ENCODE results near the gene MICALL1. TPM values are rescaled to one million over a fixed set of nuclear protein-coding genes. Genes with fewer than 3 reads are reported as not detected.
A peak's percentile ranks its signal among the peaks of the same experiment; 100 is the strongest.

MICALL1 gene
- total and polyA plus RNA-seq, 9 of the 15 experiments (the other 6 are each of a cell fraction or from before 2014, with no cell fraction given) = 0.32 to 21.5 (median 6.1) TPM

GRCh38 chr22:37951305-37951704, 45.2 kb downstream of the MICALL1 start (continued):
- TF ChIP-seq, protein P1, sequence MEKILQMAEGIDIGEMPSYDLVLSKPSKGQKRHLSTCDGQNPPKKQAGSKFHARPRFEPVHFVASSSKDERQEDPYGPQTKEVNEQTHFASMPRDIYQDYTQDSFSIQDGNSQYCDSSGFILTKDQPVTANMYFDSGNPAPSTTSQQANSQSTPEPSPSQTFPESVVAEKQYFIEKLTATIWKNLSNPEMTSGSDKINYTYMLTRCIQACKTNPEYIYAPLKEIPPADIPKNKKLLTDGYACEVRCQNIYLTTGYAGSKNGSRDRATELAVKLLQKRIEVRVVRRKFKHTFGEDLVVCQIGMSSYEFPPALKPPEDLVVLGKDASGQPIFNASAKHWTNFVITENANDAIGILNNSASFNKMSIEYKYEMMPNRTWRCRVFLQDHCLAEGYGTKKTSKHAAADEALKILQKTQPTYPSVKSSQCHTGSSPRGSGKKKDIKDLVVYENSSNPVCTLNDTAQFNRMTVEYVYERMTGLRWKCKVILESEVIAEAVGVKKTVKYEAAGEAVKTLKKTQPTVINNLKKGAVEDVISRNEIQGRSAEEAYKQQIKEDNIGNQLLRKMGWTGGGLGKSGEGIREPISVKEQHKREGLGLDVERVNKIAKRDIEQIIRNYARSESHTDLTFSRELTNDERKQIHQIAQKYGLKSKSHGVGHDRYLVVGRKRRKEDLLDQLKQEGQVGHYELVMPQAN (IDR thresholded peaks at IDR 0.05; ENCODE audit: borderline replicate concordance) = no peak
- TF ChIP-seq, protein P2, sequence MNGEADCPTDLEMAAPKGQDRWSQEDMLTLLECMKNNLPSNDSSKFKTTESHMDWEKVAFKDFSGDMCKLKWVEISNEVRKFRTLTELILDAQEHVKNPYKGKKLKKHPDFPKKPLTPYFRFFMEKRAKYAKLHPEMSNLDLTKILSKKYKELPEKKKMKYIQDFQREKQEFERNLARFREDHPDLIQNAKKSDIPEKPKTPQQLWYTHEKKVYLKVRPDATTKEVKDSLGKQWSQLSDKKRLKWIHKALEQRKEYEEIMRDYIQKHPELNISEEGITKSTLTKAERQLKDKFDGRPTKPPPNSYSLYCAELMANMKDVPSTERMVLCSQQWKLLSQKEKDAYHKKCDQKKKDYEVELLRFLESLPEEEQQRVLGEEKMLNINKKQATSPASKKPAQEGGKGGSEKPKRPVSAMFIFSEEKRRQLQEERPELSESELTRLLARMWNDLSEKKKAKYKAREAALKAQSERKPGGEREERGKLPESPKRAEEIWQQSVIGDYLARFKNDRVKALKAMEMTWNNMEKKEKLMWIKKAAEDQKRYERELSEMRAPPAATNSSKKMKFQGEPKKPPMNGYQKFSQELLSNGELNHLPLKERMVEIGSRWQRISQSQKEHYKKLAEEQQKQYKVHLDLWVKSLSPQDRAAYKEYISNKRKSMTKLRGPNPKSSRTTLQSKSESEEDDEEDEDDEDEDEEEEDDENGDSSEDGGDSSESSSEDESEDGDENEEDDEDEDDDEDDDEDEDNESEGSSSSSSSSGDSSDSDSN (IDR thresholded peaks at IDR 0.05; ENCODE audit: borderline replicate concordance in 1 of 2, low read depth in 2 of 2, low read length in 2 of 2) = no peak
- no peak for TF ChIP-seq SPI1 (IDR thresholded peaks at IDR 0.05; ENCODE audit: borderline replicate concordance, low read depth, low read length)
- peak; percentile 87 for TF ChIP-seq CREB1 (IDR thresholded peaks at IDR 0.05)
- TF ChIP-seq CREB1 (CRISPR knock-in tag; IDR thresholded peaks at IDR 0.05) = peak; percentile 68; the same call in 1 of the 2 replicates
- TF ChIP-seq, protein P3, sequence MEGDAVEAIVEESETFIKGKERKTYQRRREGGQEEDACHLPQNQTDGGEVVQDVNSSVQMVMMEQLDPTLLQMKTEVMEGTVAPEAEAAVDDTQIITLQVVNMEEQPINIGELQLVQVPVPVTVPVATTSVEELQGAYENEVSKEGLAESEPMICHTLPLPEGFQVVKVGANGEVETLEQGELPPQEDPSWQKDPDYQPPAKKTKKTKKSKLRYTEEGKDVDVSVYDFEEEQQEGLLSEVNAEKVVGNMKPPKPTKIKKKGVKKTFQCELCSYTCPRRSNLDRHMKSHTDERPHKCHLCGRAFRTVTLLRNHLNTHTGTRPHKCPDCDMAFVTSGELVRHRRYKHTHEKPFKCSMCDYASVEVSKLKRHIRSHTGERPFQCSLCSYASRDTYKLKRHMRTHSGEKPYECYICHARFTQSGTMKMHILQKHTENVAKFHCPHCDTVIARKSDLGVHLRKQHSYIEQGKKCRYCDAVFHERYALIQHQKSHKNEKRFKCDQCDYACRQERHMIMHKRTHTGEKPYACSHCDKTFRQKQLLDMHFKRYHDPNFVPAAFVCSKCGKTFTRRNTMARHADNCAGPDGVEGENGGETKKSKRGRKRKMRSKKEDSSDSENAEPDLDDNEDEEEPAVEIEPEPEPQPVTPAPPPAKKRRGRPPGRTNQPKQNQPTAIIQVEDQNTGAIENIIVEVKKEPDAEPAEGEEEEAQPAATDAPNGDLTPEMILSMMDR (IDR thresholded peaks at IDR 0.05 in 2 of 3, conservative IDR thresholded peaks at IDR 0.05 in 1 of 3; ENCODE audit: insufficient read depth in 2 of 3, low read depth in 1 of 3, low read length in 3 of 3) = peak; percentile 23 to 38 (median 28); a peak in 4 of 6 replicates
- no peak for TF ChIP-seq CHD2 (IDR thresholded peaks at IDR 0.05; ENCODE audit: low read depth, low read length)
- TF ChIP-seq ETS2 (tag; IDR thresholded peaks at IDR 0.05; ENCODE audit: borderline replicate concordance, poor library complexity, severe bottlenecking) = no peak
- TF ChIP-seq SRF (CRISPR knock-in tag; IDR thresholded peaks at IDR 0.05) = no peak
- TF ChIP-seq ATF1 (CRISPR knock-in tag; IDR thresholded peaks at IDR 0.05) = peak; percentile 52; the same call in 1 of the 2 replicates
- TF ChIP-seq ATF1 (tag; IDR thresholded peaks at IDR 0.05) = peak; percentile 68
- no peak for TF ChIP-seq ZNF280B (CRISPR knock-in tag; IDR thresholded peaks at IDR 0.05)
- no peak for TF ChIP-seq FOXA1 (IDR thresholded peaks at IDR 0.05; ENCODE audit: borderline replicate concordance)
- TF ChIP-seq, protein P4, sequence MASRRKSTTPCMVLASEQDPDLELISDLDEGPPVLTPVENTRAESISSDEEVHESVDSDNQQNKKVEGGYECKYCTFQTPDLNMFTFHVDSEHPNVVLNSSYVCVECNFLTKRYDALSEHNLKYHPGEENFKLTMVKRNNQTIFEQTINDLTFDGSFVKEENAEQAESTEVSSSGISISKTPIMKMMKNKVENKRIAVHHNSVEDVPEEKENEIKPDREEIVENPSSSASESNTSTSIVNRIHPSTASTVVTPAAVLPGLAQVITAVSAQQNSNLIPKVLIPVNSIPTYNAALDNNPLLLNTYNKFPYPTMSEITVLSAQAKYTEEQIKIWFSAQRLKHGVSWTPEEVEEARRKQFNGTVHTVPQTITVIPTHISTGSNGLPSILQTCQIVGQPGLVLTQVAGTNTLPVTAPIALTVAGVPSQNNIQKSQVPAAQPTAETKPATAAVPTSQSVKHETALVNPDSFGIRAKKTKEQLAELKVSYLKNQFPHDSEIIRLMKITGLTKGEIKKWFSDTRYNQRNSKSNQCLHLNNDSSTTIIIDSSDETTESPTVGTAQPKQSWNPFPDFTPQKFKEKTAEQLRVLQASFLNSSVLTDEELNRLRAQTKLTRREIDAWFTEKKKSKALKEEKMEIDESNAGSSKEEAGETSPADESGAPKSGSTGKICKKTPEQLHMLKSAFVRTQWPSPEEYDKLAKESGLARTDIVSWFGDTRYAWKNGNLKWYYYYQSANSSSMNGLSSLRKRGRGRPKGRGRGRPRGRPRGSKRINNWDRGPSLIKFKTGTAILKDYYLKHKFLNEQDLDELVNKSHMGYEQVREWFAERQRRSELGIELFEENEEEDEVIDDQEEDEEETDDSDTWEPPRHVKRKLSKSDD (conservative IDR thresholded peaks at IDR 0.05; ENCODE audit: low read length) = no peak
- TF ChIP-seq ZBTB8A (IDR thresholded peaks at IDR 0.05; ENCODE audit: partially characterized antibody) = no peak

All from K562 (cell line).